ENCODE results near the gene HLCS.
"Not testable (repeated sequence)": the region's sequence is repeated elsewhere in the genome, so short reads cannot be mapped to it uniquely, and the experiment has no call there.

Gene HLCS

GRCh38 chr21:36959020-36959835 is 7.2 kb downstream of the HLCS start:
- in situ Hi-C loops (cut with MboI; ENCODE audit: low sequenced_read_pairs): no loop called here

GRCh38 chr21:36955783-36956182 is 10.7 kb downstream of the HLCS start:
- in situ Hi-C loops (cut with MboI; ENCODE audit: low sequenced_read_pairs): no loop called here

DNA sequence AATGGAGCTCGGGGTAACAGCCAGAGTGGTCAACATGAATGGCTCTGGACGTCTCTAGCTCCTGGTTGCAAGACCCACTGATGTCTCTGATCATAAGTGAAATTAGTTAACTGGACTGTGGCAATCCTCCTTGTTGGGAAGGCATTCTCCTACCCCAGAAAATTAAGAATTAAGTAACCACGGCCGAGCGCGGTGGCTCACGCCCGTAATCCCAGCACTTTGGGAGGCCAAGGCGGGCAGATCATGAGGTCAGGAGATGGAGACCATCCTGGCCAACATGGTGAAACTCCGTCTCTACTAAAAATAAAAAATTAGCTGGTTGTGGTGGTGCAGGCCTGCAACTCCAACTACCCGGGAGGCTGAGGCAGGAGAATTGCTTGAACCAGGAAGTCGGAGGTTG is 14.1 kb downstream of the HLCS start:
- in situ Hi-C loops (cut with MboI; ENCODE audit: low sequenced_read_pairs): not testable (repeated sequence)

DNA sequence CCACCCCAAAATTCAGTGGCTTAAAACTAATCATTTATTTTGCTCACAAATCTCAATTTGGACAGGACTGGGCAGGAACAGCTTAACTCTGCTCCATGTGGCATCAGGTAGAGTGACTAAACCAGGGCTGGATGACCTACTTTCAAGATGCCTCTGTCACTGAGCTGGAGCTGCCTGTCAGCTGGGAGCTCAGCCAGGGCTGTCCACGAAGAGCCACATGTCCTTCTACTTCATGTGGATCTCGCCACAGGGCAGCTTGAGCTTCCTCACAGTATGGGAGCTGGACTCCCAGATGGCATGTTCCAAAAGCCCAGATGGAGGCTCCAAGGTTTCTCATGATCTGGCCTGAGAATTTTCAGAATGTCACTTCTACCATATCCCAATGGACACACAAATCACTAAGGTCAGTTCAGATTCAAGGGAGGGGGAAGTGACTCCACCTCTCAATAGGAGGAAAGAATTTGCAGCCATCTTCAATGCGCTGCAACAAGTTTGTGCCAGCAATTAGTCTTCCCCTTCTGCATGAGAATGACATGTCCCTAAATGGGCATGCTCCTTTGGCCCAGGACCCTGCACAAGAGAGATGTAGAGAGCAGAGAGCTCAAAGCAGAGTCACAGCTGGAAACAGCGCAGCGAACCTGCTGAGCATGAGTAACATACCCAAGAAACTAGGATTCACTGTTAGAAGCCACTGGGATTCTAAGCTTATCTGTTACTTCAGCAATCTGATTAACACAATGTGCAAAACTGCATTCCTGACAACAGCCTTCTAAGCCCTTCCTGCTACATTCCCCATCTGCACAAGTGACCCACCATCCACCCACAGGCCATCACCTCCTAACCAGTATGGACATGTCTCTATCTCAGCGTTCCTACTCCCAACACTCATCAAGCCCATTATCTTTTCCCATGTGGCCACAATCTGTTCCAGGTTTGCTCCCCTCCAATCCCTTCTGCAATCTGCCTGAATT is 17.0 kb downstream of the HLCS start:
- in situ Hi-C loops (cut with MboI; ENCODE audit: low sequenced_read_pairs): loop anchor here (25.0 kb wide), 1 partner anchor 312 kb away; no protein-coding TSS in a partner anchor

DNA sequence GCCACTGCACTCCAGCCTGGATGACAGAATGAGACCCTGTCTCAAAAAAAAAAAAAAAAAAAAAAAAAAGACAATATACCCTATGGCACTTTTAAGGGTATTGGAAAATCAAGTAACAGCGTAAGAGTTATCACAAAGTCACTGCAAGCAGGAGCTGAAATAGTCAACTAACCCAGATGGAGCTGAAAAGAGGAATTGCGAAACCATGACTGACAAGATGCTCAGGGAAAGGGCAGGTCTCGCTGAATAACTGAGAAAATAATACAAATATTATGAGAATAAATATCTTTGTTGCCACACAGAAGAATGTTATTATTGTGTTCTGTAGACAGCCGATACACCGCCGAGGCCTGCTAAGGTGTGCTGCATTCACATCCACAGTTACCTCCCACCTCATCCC is 17.8 kb downstream of the HLCS start:
- in situ Hi-C loops (cut with MboI; ENCODE audit: low sequenced_read_pairs): loop anchor here (25.0 kb wide), 1 partner anchor 311 kb away; no protein-coding TSS in a partner anchor

GRCh38 chr21:36946949-36947356 is 19.5 kb downstream of the HLCS start:
- in situ Hi-C loops (cut with MboI; ENCODE audit: low sequenced_read_pairs): loop anchor here (25.0 kb wide), 1 partner anchor 310 kb away; no protein-coding TSS in a partner anchor

- in situ Hi-C loops (cut with MboI; ENCODE audit: low sequenced_read_pairs): loop anchor here (25.0 kb wide), 1 partner anchor 308 kb away; no protein-coding TSS in a partner anchor
Measured at GRCh38 chr21:36945496-36946138, 20.9 kb downstream of the HLCS start.

DNA sequence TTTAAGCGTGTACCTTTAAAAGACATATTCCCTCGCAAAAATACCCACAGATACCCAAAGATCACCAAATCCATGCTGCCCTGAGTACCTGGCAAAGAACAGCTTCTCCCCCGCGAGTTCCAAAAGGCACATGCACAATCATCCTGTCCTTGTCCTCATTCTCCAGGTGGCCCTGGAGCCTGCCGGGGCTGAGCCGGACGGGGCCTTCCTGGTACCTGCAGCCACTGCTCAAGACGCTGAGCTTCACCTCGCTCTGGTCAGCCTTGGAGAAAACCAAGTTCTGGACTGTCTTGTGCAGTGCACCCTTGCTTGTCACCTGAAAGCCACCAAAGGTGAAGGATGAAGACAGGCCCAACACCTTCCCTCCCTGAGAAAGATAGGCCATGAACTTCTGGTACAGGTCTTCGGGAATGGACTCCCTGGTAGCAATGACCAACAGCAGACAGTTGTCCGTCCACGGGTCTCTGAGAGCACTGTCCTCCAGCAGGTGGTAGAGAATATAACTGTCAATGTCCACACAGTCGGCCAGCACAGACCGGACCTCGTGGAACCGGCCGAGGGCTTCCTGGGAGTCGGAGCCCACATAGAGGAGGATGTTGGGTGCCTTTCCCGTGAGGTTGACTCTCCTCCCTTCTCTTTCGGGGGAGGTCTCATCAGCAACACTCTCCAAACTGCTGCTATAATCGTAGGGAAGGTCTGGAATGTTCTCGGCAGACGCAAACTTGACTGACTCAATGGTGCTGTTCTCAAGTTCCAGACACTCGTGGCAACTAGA is 29.9 kb downstream of the HLCS start:
- in situ Hi-C loops (cut with MboI; ENCODE audit: low sequenced_read_pairs): loop anchor here (25.0 kb wide), 1 partner anchor 299 kb away; no protein-coding TSS in a partner anchor

DNA sequence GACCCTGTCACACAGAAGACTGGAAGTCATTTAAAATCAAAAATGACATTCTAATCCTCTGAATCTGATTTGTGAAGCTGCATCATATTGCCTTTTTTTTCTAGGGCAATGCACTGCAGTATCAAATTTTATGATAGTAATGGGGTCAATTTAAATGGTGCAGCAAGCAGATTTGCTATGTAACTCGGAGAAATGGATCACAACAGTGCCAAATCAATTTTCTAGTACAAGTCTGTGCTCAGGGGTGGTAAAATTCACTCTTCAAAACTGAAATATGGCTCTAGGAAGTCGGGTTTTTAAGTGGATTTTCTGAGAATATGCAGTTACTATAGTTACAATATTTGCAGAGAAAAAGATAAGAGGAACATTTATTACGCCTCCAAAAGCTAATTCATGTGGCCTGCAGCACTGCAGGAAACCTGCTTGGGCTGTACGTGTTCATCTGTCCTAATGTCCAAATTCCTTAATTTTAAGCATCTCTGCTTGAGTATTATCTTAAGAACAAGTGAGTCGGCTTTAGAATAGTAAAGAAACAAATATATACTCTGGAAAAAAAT is 31.5 kb downstream of the HLCS start:
- in situ Hi-C loops (cut with MboI; ENCODE audit: low sequenced_read_pairs): loop anchor here (25.0 kb wide), 1 partner anchor 298 kb away; no protein-coding TSS in a partner anchor

DNA sequence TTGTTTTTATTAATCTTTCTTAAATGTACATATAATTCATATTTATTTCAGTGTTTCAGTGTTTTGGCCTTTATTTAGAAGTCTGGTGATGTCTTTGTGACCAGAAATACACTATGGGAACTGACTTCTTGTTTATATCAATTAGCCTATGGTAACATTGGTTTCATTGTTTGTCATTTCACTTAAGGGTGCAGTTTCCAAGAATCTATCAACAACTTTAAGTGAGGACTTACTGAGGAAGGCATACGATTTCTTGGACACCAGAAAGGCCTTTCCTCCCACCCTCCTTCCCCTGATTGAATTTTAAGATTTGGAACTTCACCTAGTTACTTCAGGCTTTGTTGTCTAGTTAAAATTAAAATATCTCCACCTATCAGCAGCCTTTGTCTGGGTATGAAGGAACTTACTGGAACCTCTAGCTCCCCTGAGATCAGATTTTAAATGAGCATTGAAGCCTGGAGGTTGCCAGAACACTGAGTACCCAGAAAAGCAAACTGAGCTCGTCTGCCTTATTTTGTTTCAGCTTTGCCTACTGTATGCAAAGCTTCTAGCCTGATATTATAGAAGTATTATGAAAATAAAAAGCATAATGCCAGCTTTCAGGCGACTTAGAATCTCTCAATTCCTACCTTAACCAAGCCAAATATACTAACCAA is 34.2 kb downstream of the HLCS start:
- in situ Hi-C loops (cut with MboI; ENCODE audit: low sequenced_read_pairs): loop anchor here (25.0 kb wide), 1 partner anchor 295 kb away; no protein-coding TSS in a partner anchor

DNA sequence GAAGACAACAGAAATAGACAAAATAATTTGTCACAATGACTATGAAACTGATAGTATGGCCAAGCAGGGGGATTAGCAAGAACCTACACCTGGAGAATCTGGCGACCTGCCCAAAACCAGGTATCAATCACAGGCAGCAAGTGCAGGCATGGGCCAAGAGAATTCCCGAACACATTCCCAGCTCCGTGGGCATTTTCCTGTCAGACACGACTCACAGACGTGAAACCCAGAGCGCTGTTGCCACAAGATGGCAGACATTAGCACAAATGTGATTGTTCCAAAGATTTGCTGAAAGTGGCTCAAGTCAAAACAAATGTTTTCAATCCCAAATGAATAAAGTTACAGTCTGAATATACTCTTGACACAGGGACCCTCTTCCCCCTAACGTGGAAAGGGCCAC is 36.8 kb downstream of the HLCS start:
- in situ Hi-C loops (cut with MboI; ENCODE audit: low sequenced_read_pairs): loop anchor here (25.0 kb wide), 1 partner anchor 292 kb away; no protein-coding TSS in a partner anchor

- in situ Hi-C loops (cut with MboI; ENCODE audit: low sequenced_read_pairs): loop anchor here (25.0 kb wide), 1 partner anchor 292 kb away; no protein-coding TSS in a partner anchor
Measured at GRCh38 chr21:36928960-36929359, 37.5 kb downstream of the HLCS start.

DNA sequence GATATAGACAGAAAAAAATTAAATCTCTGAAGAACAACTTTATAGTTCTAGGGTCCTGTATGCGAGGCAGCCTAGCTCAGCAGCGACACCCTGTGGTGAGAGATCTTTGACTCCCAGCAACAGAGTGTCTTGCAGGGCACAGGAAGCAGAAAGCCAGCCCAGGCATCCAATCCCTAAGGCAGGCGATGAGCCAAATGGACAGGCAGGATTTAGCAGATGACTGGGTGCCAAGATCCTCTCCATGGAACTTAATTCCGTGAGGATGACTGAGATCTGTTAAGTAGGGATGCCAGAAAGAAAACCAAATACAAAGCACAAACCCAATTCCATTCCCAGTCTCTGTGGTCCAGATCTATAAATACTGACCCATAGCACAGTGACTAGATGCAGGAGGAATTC is 38.8 kb downstream of the HLCS start:
- in situ Hi-C loops (cut with MboI; ENCODE audit: low sequenced_read_pairs): loop anchor here (25.0 kb wide), 1 partner anchor 290 kb away; no protein-coding TSS in a partner anchor

- in situ Hi-C loops (cut with MboI; ENCODE audit: low sequenced_read_pairs): loop anchor here (25.0 kb wide), 1 partner anchor 290 kb away; no protein-coding TSS in a partner anchor
Measured at GRCh38 chr21:36926989-36927718, 39.3 kb downstream of the HLCS start.

DNA sequence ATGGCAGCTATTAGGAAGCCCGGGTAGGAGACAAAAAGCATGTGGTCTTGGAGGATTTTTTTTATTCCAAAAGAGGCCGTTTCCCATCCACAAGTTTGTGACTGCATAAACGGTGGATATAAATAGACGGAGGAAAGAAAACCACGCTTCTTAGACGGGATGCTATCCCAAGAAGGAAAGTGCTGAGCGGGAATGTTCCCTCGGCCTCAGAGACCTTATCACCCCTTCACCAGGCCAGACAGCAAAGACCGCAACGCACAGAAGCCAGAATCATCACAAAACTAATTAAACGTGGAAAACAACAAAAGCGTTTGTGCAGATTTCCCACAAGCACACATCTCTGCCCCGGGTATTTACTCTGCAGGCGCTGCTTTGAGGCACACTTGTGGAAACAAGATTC is 43.2 kb downstream of the HLCS start:
- in situ Hi-C loops (cut with MboI; ENCODE audit: low sequenced_read_pairs): no loop called here

- in situ Hi-C loops (cut with MboI; ENCODE audit: low sequenced_read_pairs): no loop called here
Measured at GRCh38 chr21:36922861-36923260, 43.6 kb downstream of the HLCS start.

DNA sequence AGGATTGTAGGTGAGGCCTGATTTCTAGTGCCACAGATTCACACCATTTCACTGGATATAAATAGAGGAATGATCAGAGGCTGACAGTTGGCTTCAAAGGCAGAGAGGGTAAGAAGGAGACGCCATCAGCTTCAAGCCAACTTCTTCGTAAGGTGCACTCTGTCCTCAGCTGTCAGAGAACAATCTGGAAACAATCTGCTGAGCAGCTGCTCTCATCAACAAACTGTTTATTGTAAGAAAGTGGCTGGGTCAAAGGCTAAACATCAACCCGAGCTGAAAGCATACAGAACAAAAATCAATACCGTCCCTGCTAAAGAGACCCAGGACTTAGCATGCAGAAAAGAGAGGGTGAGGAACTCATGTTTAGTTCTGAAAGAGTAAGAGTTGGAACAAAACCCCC is 48.2 kb downstream of the HLCS start:
- in situ Hi-C loops (cut with MboI; ENCODE audit: low sequenced_read_pairs): no loop called here

DNA sequence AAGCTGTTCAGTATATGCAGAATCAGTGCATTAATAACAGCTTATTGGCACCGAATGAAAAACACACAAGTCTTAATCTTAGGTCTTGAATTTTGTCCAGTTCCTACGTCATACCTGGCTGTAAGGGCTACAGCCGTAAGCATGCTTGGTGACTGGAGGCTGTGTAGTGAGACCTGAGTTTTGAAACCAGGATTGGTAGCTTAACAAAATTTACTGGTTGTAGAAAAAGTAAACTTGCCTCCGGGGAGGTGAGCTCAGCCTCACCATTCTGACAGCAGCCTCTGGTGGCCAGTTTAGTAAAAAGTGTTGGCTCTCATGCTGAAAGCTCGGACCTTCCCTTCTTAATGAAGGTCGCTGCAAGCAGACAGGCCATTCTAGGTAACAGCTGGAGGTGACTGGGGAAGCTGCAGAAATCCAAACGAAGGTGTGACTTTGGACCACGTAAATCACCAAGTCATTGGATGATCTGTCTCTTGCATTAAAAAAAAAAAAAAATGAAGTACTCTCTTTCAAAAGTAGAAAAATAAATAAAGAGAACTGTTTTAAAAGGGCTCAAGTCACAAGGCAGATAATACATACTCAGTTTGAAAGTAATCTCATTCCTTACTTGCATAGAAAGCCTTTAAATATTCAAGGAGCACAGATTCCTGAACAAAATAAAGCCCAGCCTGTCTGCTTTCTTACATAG is 48.9 kb downstream of the HLCS start:
- in situ Hi-C loops (cut with MboI; ENCODE audit: low sequenced_read_pairs): no loop called here
